ENCODE measurements around the gene FBXO27. TPM values are rescaled to one million over a fixed set of nuclear protein-coding genes. Genes with fewer than 3 reads are reported as not detected.
"Not testable (repeated sequence)": the region's sequence is repeated elsewhere in the genome, so short reads cannot be mapped to it uniquely, and the experiment has no call there.

Gene FBXO27, protein sequence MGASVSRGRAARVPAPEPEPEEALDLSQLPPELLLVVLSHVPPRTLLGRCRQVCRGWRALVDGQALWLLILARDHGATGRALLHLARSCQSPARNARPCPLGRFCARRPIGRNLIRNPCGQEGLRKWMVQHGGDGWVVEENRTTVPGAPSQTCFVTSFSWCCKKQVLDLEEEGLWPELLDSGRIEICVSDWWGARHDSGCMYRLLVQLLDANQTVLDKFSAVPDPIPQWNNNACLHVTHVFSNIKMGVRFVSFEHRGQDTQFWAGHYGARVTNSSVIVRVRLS
- 4.7 TPM for total RNA-seq

DNA sequence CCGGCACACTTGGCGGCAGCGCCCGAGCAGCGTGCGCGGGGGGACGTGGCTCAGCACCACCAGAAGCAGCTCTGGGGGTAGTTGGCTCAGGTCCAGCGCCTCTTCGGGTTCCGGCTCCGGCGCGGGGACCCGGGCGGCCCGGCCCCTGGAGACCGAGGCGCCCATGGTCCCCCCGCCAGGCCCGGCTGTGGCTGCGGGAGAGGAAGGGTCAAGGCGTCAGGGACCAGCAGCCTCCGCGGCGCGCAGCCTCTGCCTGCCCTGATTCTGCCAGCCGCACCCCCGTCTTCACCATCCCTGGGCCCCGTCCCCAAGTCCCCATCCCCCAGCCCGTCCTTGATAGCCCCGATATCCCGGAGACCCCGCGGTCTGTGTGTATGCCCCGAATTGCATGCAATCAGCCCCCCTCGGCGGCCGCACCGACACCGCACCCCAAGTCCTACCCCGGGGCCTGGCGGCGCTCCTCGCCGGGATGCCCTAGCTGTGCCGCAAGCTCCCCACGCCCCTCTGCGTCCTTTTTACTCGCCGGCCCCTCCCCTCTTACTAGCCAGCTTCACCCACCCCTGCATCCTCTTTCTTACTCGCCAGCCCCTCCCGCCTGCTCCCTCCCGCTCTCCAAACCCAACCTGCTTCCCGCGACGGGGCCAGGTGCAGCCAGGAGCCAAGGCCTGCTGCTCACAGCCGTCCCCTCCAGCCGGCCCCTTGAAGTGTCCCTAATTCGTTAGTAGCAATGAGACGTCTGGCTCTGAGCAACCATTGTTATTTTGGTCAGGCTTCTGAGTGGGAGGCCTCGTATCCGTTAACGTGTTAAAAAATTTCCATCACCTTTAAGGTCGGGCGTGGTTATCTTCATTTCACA lies at the start of gene FBXO27:
Gene FBXO27 (minus strand): TSS at position 487 of the 856 bp plus-strand sequence. CDS start 322 bp downstream, at position 165.
- DNase-seq = no peak

DNA sequence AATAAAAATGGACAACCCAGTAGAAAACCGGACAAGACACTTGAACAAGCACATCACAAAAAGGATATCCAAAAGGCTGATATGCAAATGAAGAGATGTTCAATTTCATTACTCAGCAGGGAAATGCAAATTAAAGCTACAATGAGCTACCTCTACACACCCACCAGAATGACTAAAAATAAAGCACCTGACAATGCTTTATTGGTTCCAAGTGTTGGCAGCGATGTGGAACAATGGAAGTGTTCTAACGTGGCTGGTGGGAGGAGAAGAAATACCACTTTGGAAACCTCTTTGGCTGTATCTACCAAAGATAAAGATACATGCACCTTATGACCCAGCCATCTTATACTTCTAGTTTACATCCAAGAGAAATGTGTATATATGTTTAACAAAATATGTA lies 48.1 kb upstream of the FBXO27 start:
- DNase-seq = no peak

DNA sequence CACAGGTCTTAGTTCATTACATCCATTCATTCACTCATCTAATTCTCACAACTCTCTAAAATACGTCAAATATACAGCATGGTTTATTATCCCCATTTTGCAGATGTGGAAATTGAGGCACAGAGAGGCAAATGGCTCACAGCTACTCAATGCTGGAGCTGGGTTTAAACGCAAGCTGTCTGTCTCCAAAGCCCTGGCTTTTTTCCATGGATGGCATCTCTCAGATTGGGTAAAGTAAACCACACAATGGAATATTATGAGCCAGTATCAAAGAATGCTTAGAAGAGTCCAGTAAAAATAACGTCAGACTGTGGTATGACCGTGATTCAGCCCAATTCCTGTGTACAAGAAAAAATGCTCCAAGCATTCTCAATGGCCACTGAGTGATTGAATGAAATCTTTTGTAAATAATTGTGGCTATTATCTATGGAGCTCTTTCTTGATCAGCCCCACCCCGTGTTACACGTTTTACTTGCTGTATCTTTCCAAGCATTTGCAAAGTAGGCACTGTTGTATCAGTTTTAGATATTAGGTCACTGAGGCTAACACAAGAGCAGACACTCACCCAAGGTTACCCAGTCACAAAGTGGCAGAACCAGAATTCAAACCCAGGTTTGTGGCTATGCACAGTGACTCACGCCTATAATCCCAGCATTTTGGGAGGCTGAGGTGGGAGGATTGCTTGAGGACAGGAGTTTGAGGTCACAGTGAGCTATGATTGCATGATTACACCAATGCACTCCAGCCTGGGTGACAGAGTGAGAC lies 46.3 kb upstream of the FBXO27 start:
- DNase-seq = no peak

DNA sequence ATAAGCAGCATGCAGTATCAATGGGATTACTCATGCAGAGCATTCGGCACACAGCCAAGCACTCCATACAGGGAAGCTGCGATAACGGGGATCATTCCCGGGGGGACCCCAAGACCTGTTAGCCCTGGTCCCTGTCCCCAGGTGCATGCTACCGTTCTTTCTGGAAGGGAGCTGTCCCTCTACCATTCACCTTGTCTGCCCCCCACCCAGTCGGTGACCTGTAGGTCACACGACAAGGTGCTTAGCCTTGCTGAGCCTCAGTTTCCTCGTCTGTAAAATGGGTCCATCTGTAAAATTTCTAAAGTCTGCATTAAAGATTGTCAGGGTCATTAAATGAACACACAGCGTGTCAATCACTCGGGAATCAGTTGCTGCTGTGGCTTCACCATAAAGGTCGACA lies 45.0 kb upstream of the FBXO27 start:
- no peak for DNase-seq

DNA sequence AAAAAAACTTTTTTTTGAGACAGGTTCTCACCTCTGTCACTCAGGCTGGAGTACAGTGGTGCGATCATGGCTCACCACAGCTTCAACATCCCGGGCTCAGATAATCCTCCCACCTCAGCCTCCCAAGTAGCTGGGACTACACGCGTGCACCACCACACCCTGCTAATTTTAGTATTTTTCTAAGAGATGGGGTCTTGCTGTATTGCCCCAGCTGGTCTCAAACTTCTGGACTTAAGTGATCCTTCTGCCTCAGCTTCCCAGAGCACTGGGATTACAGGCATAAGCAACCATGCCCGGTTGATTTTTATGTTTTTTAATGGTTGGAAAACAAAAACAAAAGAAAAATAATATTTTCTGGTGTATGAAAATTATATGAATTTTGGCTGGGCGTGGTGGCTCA lies 42.6 kb upstream of the FBXO27 start:
- no peak for DNase-seq

DNA sequence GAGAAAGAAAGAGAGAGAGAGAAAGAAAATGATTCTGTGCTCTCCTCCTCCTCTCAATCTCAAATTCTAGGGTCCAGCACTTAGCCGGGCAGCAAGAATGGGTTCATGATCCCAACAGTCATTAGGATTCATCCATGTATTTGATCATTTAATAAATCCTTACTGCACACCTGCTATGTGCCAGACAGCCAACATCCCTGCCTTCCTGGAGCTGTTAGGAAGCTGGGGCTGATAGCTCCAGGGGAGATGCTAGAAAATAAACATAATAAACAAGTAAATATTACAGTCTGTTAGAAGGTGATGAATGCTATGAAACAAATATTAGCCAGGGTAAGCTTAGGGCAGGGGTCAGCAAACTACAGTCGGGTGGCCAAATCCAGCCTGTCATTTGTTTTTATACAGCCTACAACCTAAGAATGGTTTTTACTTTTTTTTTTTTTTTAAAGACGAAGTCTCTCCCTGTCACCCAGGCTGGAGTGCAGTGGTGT lies 41.9 kb upstream of the FBXO27 start:
- DNase-seq = no peak

DNA sequence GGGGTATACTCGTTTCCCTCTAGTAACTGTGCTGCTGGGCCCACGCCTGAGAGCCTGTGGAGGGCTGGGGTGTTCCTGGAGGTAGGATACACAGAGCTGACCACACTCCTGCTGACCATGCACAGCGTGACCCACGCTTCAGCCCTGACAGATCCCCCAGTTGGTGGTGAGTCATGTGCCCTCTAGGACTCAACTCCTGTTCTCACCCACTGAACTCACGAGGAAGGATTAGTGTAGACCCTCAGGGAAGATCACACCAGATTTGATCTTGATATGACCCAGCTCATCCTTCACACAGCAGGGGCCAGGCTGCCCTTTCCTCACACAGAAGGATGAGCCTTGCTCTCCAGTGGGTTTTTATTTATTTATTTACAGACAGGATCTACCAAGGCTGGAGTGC lies 38.5 kb upstream of the FBXO27 start:
- DNase-seq = no peak

DNA sequence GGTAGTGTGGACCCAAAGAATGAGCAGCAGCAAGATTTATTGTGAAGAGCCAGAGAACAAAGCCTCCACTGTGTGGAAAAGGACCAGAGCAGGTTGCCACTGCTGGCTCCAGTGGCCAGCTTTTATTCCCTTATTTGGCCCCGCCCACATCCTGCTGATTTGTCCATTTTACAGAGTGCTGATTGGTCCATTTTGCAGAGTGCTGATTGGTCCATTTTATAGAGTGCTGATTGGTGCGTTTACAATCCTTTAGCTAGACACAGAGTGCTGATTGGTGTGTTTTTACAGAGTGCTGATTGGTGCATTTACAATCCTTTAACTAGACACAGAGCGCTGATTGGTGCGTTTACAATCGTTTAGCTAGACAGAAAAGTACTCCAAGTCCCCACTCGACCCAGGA lies 35.9 kb upstream of the FBXO27 start:
- not testable (repeated sequence) for DNase-seq

DNA sequence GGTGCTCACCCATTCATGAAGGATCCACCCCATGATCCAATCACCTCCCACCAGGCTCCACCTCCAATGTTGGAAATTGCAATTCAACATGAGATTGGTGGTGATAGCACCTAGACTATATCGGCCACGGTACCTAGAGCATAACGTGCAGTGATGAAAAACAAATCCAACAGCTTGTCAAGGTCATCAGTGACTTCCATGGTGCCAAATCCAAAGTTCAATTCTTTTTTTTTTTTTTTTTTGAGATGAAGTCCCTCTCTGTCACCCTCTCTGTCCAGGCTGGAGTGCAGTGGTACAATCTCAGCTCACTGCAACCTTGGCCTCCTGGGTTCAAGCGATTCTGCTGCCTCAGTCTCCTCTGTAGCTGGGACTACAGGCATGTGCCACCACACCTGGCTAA lies 34.8 kb upstream of the FBXO27 start:
- DNase-seq = no peak

DNA sequence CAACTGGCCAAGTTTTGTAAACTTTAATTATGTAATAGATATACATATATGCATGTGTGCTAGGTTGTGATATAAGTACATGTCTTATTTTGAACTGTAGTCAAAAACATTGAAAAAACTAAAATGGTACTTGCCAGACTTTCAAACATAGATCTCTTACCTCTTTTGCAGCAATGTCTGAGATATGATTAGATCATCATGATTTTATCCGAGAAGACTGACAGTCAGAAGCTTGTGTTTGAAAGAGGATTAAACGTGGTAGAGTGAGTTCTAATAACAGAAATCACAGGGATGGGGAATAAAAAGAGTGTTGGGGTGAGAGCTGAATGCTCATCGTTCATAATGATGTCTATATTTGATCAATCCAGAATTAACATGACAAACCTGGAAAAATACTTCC lies 33.6 kb upstream of the FBXO27 start:
- DNase-seq = no peak

DNA sequence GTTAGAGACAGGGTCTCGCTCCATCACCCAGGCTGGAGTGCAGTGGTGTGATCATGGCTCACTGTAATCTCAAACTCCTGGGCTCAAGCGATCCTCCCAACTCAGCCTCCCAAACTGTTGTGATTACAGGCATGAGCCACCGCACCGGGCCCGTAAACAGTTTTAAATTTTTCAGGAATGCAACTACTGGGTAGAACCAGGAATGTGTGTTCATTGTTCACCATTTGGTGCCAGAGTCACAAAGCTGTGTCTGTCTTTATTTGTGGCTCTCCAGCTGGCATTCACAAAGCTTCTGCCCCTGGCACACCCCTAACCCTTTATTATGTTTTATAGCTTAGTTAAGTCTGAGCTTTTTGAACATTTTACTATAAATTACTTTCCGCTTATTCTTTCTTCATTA lies 32.1 kb upstream of the FBXO27 start:
- DNase-seq = no peak

DNA sequence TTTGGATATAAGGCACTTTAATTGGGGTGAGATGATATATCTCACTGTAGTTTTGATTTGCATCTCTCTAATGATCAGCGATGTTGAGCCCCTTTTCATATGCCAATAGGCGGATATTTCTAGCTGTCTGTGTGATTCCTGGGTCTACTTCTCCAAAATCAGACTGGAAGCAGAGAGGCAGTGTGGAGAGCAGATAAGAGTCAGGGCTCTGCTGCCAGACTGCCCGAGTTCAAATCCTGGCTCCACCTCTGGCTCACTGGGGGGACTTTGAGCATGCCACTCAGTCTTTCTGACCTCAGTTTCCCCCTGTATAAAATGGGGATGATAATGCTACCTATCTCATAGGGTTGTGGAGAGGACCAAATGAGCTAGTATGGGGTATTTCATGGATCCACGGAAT lies 27.8 kb upstream of the FBXO27 start:
- no peak for DNase-seq

DNA sequence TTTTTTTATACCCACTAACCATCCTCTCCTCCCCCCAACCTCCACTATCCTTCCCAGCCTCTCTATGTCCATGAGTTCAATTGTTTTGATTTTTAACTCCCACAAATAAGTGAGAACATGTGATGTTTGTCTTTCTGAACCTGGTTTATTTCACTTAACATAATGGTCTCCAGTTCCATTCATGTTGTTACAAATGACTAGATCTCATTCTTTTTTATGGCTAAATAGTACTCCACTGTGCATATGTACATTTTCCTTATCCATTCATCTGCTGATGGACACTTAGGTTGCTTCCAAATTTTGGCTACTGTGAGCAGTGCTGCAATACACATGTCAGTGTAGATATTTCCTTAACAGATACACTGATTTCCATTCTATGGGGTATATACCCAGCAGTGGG lies 27.0 kb upstream of the FBXO27 start:
- DNase-seq = no peak

DNA sequence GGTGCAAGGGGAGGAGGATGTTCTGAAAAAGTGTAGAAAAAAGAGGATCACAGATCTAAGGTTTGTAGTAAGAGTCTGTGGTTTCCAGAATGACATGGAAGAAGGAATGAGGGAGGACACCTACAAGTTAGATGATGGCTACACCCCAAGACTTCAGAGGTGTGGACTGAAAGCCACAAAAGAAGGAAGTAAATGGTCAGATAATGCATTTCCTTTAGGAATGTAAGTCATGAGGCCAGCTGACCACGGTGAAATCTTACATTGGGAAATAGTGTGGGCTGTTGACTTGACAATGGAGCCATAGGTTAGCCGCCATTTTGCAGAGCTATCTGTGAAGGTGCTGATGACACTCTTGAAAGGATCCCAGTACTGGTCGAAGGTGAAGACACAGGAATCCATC lies 25.3 kb upstream of the FBXO27 start:
- no peak for DNase-seq

DNA sequence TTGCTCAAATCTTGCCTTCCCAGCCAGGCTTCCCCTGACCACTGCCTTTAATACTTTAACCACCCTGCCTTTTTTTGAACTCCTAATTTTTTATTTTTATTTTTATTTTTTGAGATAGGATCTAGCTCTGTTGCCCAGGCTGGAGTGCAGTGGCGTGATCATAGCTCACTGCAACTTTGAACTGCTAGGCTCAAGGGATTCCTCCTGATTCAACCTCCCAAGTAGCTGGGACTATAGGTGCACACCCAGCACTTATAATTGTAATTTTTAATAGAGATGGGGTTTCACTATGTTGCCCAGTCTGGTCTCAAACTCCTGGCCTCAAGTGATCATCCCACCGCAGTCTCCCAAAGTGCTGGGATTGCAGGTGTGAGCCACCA lies 21.7 kb upstream of the FBXO27 start:
- DNase-seq = no peak

DNA sequence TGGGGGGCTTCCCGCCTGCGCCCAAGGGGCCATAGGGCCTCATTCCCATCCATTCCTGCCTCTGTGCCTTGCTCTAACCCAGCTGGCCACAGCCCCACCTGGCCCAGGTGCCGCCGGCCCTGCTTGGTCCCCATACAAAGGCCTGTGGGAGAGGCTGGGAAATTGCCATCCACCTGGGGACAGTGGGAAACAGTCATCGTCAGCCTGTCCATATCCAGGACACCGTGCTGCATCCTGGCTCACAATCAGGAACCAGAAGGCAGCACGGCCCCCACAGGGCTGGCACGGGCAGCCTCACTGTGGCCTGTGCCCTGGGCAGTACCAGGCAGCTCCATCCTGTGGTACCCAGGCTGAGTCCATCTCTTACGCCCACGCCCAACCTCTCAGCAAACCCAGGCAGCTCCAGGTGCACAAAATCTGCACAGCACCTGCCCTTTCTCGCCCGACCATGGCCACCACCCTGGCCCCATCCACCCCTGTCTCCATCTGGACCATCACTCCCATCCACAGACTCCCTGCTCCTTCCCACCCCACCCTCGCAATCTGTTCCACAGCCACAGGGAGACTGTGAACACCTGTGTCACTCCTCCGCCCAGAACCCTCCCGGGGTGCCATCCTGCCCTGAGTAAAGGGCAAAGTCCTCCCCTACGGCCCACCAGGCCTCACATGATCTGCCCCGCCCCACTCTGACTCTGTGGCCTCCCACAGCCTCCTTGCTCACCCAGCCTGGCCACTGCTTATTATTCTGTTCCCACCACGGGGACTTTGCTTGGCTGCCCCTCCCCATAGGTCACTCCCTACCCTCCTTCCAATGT lies 21.1 kb upstream of the FBXO27 start:
- DNase-seq = no peak

DNA sequence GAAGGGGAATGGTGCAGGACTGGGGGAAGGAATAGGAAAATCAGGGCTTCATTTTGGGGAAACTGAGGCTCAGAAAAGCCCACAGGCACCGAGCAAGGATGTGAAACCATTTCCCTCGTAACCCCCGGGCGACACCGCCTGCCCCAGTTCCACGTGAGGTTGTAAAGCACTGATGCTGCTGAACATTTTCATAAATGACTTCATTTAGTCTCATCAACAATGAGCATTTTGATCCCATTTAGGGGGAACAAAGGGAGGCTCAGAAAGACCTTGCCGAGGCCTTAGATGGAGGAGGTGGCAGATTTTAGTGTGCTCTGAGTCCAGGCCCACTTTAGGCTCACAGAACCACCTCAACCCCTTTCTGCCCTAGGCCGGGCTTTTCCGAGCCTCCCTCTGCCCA lies 20.5 kb upstream of the FBXO27 start:
- DNase-seq = no peak

DNA sequence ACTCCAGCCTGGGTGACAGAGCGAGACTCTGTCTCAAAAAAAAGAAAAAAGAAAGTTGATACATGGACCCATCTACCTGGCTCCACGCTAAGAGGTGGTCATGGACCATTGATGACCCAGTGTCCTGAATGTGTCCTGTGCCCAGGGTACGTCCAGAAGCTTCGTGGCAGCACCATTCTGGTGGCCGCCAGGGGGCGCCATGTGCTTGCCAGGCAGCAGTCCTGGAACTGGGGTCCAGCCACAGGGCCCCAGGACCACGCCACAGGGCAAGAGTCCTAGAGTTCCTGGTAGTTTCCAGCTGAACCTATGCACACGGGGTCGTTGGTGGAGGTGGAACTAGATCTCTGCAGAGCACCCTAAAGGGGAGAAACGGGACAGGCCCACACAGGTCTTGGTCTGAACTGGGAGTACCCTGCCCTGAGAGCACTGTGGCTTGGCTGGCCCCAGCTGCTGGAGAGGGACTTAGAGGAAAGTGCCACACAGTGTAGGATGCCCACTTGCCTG lies 19.9 kb upstream of the FBXO27 start:
- DNase-seq = no peak

DNA sequence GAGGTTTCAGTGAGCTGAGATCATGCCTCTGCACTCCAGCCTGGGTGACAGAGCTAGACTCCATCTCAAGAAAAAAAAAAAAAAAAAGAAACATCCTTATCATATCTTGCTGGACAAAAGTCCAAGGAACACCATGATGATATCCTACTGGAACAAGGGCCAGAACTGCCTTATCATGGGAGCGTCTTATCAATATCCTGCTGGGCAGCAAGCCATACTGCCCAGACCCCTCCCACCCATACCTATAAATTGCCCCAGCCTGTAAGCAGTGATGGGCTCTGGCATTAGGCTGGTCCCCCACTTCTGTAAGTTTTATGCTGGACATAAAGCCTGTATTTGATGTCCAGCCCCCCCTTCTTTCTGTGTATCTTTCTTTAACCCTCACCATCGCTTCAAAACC lies 14.7 kb upstream of the FBXO27 start:
- no peak for DNase-seq

DNA sequence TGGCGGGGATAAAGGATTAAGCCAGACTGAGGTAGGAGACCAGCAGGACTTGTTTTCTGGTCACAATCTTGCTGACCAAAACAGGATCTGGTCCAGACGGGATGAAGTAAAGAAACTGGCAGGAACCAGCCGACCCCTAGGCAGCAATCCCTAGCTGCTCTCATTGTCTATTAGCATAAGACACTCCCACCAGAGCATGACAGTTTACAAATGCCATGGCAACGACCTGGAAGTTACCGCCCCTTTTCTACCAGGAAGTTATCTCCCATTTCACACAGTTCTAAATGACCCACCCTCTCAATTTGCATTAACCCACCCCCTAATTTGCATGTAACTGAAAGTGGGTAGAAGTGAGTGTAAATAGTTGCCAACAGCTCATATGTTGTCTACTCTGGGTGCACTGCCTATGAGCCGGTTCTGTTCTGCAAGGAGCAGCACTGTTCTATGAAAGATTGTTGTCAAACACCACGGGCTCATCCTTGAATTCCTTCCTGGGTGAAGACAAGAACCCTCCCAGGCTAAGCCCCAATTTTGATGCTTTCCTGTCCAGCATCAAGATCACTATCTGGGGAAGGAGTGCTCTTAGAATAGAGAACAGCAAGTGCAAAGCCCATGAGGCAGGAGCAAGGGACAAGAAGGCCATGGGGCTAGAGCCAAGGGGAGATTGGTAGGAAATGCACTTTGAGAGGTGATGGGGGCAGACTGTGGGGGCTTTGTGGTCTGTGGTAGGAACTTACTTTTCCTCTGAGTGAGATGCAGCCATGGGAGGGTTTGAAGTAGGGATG lies 13.9 kb upstream of the FBXO27 start:
- no peak for DNase-seq

DNA sequence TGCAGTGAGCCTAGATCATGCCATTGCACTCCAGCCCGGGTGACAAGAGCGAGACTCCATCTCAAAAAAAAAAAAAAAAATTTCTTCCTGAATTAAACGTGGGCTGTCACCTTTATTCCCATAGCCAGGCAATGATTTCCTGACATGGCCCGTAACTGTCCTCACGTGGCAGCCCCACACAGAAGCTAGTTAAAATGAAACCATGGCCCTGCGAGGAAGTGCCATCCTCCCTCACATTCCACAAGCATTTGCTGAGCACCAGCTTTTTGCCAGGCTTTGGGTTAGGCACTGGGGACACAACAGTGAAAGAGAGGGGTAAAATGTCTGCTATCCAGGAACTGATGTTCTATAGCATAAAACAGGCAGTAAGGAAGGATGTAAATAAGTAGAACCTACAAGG lies 13.2 kb upstream of the FBXO27 start:
- DNase-seq = no peak

Data from skin of body (tissue), 2 donors.